Measurements from ENCODE around the gene NUDT21. TPM values are rescaled to one million over a fixed set of nuclear protein-coding genes. Genes with fewer than 3 reads are reported as not detected.
A peak's percentile ranks its signal among the peaks of the same experiment; 100 is the strongest.

NUDT21 gene
- total RNA-seq, 1 donor from 2014 or later: 45.8 TPM

- Histone ChIP-seq H3K36me3 (ENCODE audit: control insufficient read depth, insufficient read depth, low read length) (peaks cover 2% of the 10 kb centered on the region), H3K4me3 (ENCODE audit: low read depth, low read length) (no peak overlapping the region), H3K27me3 (ENCODE audit: control insufficient read depth, insufficient read depth, low read length) (no peaks in the 10 kb centered on the region)
- TF ChIP-seq CTCF (IDR thresholded peaks at IDR 0.05; ENCODE audit: insufficient read depth, low read length, severe bottlenecking): no peak
- no peak for FAIRE-seq
- no peak for DNase-seq (ENCODE audit: low read depth)
These were observed 32.3 kb upstream of the NUDT21 start for GRCh38 chr16:56483394-56483793.

- DNase-seq (ENCODE audit: low read depth) (no peak), FAIRE-seq (no peak)
- Histone ChIP-seq H3K4me3 (ENCODE audit: low read depth, low read length) (no peak overlapping the region), H3K27me3 (ENCODE audit: control insufficient read depth, insufficient read depth, low read length) (no peaks in the 10 kb centered on the region), H3K36me3 (ENCODE audit: control insufficient read depth, insufficient read depth, low read length) (peaks cover 2% of the 10 kb centered on the region)
- TF ChIP-seq CTCF (IDR thresholded peaks at IDR 0.05; ENCODE audit: insufficient read depth, low read length, severe bottlenecking): no peak
These were observed 31.6 kb upstream of the NUDT21 start for GRCh38 chr16:56482683-56483236.

- H3K27me3 ChIP-seq (ENCODE audit: control insufficient read depth, insufficient read depth, low read length): no peaks in the 10 kb centered on the region
- no peak for TF ChIP-seq CTCF (IDR thresholded peaks at IDR 0.05; ENCODE audit: insufficient read depth, low read length, severe bottlenecking)
- peaks cover 6% of the 10 kb centered on the region for H3K36me3 ChIP-seq (ENCODE audit: control insufficient read depth, insufficient read depth, low read length)
- H3K4me3 ChIP-seq (ENCODE audit: low read depth, low read length): no peak overlapping the region
- no peak for FAIRE-seq
- peak; percentile 13 for DNase-seq (ENCODE audit: low read depth)
These were observed 30.5 kb upstream of the NUDT21 start for GRCh38 chr16:56481468-56482122.

GRCh38 chr16:56480776-56481467 lies 29.8 kb upstream of the NUDT21 start:
- H3K36me3 ChIP-seq (ENCODE audit: control insufficient read depth, insufficient read depth, low read length): peaks cover 8% of the 10 kb centered on the region
- TF ChIP-seq CTCF (IDR thresholded peaks at IDR 0.05; ENCODE audit: insufficient read depth, low read length, severe bottlenecking): no peak
- no peak for DNase-seq (ENCODE audit: low read depth)
- FAIRE-seq: no peak
- H3K4me3 ChIP-seq (ENCODE audit: low read depth, low read length): no peak overlapping the region
- H3K27me3 ChIP-seq (ENCODE audit: control insufficient read depth, insufficient read depth, low read length): no peaks in the 10 kb centered on the region

GRCh38 chr16:56479469-56479868 lies 28.3 kb upstream of the NUDT21 start:
- Histone ChIP-seq H3K4me3 (ENCODE audit: low read depth, low read length) (no peak overlapping the region), H3K27me3 (ENCODE audit: control insufficient read depth, insufficient read depth, low read length) (no peaks in the 10 kb centered on the region), H3K36me3 (ENCODE audit: control insufficient read depth, insufficient read depth, low read length) (peaks cover 14% of the 10 kb centered on the region)
- FAIRE-seq: no peak
- no peak for TF ChIP-seq CTCF (IDR thresholded peaks at IDR 0.05; ENCODE audit: insufficient read depth, low read length, severe bottlenecking)
- DNase-seq (ENCODE audit: low read depth): no peak

Measured in bronchial epithelial cell (primary cell).